Thyroid gland (tissue), 4 donors: ENCODE measurements around the gene ZNF207. TPM values are rescaled to one million over a fixed set of nuclear protein-coding genes. Genes with fewer than 3 reads are reported as not detected.

ENCODE experiments used
- DNase-seq, 2 donors: peaks; one replicate each; pipeline ENCODE4 v3.0.0-alpha.2; 2019
- H3K27ac ChIP-seq, 3 donors: fragments of 200-600 bp; sonication (generic); 1 replicate in 2 of 3; 2 replicates in 1 of 3; pipeline ENCODE4 v1.5.1; 2016 to 2019; ENCODE audit warnings: mild to moderate bottlenecking in 1 of 3, moderate library complexity in 1 of 3
- H3K27me3 ChIP-seq: fragments of 200-600 bp; sonication (generic); one replicate; pipeline ENCODE4 v1.5.1; 2019
- H3K36me3 ChIP-seq, 2 donors: fragments of 200-600 bp; sonication (generic); one replicate each; pipeline ENCODE4 v1.5.1; 2016 to 2019
- H3K4me1 ChIP-seq, 2 donors: fragments of 200-600 bp; sonication (generic); one replicate each; pipeline ENCODE4 v1.5.1; 2017 to 2019
- H3K4me3 ChIP-seq, 3 donors: fragments of 200-600 bp; sonication (generic); replicated peaks in 1 of 3; 1 replicate in 2 of 3; 2 replicates in 1 of 3; pipeline ENCODE4 v1.5.1; 2016; ENCODE audit warnings: mild to moderate bottlenecking in 1 of 3
- H3K9me3 ChIP-seq: fragments of 200-600 bp; sonication (generic); one replicate; pipeline ENCODE4 v1.5.1; 2017
- POLR2A ChIP-seq, 2 donors: fragments of 450-650 bp; IDR thresholded peaks; one replicate each; pipeline ENCODE4 v1.6.1; 2017; ENCODE audit warnings: antibody characterized with exemption in 2 of 2, mild to moderate bottlenecking in 2 of 2, moderate library complexity in 1 of 2
- WGBS, 2 donors: methylation state at CpG; one replicate each; pipeline ENCODE4 v1.1.5; 2017; 5-methylcytosine and 5-hydroxymethylcytosine counted together
- intact Hi-C: fragments of 100-400 bp; cut with DNase I; formaldehyde crosslinking; loops from one replicate; pipeline ENCODE4 v1.15.1; 2023
- total RNA-seq, 4 donors: library from RNA; depleted of rRNA; stranded (reverse); fragments of >200 nt; gene quantifications; one replicate each; pipeline ENCODE4 v1.2.3, GENCODE V29; 2016
- TF ChIP-seq, protein P1 (sequence below), 6 experiments: fragments of 200-600 bp in 3 of 6; fragments of 450-650 bp in 3 of 6; sonication (generic) in 3 of 6; IDR thresholded peaks; one replicate each; pipeline ENCODE4 v1.5.1; 2016 to 2019; ENCODE audit warnings: antibody characterized with exemption in 6 of 6, mild to moderate bottlenecking in 2 of 6, inconsistent platforms in 1 of 6, moderate library complexity in 1 of 6

ZNF207 gene
- total RNA-seq, 4 donors from 2014 or later, result 155 to 218 (median 194) TPM

DNA sequence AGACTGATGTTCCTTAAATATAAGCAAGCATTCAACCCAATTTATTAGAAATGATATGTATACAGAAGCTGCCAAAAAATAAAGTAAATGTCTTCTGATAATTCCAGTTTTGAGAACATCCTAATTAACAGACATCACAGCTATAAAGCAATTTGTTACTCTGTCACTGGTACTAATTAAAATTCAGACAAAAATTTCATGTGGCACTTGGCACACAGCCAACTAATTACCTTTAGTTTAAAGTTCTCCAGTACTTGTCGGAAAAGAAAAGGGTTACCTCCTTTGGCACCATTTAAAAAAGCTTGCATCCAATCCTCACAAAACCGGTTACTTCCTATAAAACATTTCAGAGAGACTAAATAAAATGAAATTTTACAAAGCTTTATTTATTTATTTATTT lies 16.8 kb upstream of the ZNF207 start:
- Histone ChIP-seq H3K27ac (no peak overlapping the region), H3K36me3 (peaks cover 11 to 19% of the 10 kb centered on the region in 2 donors), H3K4me1 (no peaks in the 10 kb centered on the region), H3K27me3 (no peaks in the 10 kb centered on the region), H3K9me3 (no peaks in the 10 kb centered on the region), H3K4me3 (no peak overlapping the region)
- no peak for DNase-seq
- intact Hi-C loops, result no loop called here
- TF ChIP-seq, protein P1, sequence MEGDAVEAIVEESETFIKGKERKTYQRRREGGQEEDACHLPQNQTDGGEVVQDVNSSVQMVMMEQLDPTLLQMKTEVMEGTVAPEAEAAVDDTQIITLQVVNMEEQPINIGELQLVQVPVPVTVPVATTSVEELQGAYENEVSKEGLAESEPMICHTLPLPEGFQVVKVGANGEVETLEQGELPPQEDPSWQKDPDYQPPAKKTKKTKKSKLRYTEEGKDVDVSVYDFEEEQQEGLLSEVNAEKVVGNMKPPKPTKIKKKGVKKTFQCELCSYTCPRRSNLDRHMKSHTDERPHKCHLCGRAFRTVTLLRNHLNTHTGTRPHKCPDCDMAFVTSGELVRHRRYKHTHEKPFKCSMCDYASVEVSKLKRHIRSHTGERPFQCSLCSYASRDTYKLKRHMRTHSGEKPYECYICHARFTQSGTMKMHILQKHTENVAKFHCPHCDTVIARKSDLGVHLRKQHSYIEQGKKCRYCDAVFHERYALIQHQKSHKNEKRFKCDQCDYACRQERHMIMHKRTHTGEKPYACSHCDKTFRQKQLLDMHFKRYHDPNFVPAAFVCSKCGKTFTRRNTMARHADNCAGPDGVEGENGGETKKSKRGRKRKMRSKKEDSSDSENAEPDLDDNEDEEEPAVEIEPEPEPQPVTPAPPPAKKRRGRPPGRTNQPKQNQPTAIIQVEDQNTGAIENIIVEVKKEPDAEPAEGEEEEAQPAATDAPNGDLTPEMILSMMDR (IDR thresholded peaks at IDR 0.05), result no peak
- TF ChIP-seq POLR2A (IDR thresholded peaks at IDR 0.05), result no peak
- 92 to 95% methylated on average over 2 of the region's 2 CpGs for WGBS, 2 donors

DNA sequence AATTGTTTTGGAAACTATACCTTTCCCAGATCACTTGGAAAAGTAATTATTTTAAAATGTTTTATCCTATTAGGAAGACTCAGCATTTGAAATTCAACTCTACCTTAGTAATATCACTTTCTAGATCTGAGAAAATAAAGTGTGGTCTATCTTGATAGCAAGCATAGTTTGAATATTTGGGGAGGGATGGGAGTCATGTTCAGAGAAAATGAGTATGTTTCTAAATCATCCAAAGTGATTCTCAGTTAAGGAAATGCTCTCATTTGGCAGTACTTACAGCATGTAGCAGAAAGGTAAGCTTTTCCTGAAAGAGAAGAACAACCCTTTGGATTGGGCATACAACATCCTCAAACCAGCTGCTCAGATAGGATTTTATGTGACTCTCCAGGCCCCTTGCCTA lies 14.9 kb upstream of the ZNF207 start:
- Histone ChIP-seq H3K36me3 (peaks cover 11 to 19% of the 10 kb centered on the region in 2 donors), H3K4me3 (no peak overlapping the region), H3K27me3 (no peaks in the 10 kb centered on the region), H3K27ac (no peak overlapping the region), H3K4me1 (no peaks in the 10 kb centered on the region), H3K9me3 (no peaks in the 10 kb centered on the region)
- intact Hi-C loops, result no loop called here
- TF ChIP-seq, protein P1 (IDR thresholded peaks at IDR 0.05), result no peak
- TF ChIP-seq POLR2A (IDR thresholded peaks at IDR 0.05), result no peak
- DNase-seq, result no peak

DNA sequence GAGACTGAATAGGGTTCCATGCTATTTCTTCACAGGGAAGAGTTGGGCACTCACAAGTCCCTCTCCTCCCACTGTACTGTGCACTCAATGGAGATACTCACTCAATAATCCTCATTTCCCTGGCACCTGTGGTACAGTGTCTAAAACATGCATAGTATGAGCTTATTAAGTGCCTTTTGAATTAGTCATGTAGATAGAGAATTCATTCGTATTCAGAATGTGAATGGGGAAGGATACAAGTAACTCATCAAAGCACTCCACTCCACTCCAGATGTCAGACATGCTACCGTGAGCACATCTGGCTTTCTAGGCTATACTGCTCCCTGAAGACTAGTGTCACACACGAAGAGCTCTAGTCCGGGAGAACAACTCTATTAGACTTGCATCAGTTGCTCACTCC lies 14.3 kb upstream of the ZNF207 start:
- WGBS, 2 donors, result 83 to 84% methylated on average over 4 of the region's 4 CpGs
- no peak for DNase-seq
- TF ChIP-seq POLR2A (IDR thresholded peaks at IDR 0.05), result no peak
- TF ChIP-seq, protein P1 (IDR thresholded peaks at IDR 0.05), result no peak
- Histone ChIP-seq H3K36me3 (peaks cover 11 to 19% of the 10 kb centered on the region in 2 donors), H3K9me3 (no peaks in the 10 kb centered on the region), H3K27me3 (no peaks in the 10 kb centered on the region), H3K27ac (no peak overlapping the region), H3K4me1 (no peaks in the 10 kb centered on the region), H3K4me3 (no peak overlapping the region)
- intact Hi-C loops, result no loop called here

DNA sequence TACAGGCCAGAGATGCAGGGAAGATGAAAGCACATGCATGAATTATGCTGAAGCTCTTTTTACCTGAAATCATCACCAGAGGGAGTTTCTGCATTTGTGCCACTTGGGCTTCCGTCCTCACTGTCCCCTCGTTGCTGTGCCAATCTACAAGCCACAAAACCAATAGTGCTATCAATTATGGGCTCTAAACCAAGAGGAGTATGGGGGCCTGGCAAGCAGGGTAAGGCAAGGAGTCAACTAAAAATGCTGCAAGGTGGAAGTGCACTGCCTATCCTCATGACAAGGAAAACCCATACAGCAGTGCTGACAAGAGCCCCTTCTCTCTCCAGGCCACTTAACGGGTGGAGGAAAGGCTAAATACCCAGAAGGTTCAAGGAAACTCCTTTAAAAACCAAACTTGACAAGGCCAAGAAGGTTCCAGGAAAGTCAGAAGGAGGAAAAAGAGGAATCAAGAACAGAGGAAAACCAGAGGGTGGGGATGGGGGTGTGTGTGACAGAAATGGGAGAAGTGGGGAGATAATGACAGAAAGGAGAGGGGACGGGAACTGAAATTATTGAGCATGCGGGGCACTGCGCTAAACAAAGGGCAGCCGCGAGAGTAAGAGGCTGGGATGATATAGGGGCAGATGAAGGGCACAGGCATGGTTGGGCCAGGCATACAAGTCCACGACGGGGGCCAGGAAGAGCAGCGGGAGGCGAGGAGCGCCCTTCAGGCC lies 8.7 kb upstream of the ZNF207 start:
- TF ChIP-seq, protein P1 (IDR thresholded peaks at IDR 0.05), result no peak
- no peak for TF ChIP-seq POLR2A (IDR thresholded peaks at IDR 0.05)
- Histone ChIP-seq H3K36me3 (peaks cover 6 to 10% of the 10 kb centered on the region in 2 donors), H3K9me3 (no peaks in the 10 kb centered on the region), H3K27ac (peak overlapping the region in 2 of 3 donors; percentile 72), H3K27me3 (no peaks in the 10 kb centered on the region), H3K4me1 (peaks cover 5 to 9% of the 10 kb centered on the region in 2 donors), H3K4me3 (peak overlapping the region in 2 of 3 donors; percentile 11 to 51)
- intact Hi-C loops, result no loop called here
- WGBS, 2 donors, result 4 to 7% methylated on average over 13 of the region's 13 CpGs
- DNase-seq, result peak; percentile 17 to 20

DNA sequence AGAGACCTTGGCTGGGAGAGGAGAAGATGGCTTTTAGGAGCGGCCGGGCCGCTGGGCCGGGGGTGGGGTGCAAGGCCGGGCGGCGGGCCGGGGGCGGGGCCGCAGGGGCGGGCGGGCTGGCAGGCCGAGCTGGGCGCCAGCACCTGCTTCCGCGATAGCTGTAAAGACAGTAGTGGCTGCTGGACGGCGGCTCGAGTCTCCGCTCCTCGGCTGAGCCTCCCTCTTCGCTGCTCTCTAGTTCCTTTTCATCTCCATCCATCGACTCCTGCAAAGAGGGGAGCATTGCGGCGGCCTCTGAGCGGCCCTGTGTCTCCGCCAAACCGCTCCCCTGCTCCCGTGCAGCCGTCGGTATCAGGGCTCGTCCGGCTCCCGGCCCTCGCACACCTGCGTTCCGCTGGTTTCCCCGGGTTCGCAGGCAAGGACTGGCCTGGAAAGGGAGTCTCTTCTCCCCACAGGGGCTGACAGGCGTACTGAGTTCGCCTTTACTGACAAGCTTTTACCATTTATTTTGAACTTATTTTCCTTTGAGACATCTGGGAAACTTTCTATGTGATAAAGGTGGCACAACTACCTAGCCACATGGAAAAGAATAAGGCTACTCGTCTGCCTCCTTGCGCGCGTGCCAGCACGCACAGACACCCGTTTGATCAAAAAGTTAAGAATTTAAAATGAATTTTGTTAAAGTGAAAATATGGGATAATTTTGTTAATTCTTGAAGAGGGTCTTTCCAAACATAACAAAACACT lies 7.9 kb upstream of the ZNF207 start, which contains the start of gene C17orf75:
TSS of gene C17orf75 (minus strand) at position 317 of the 746 bp plus-strand sequence. CDS start at position 283, 34 bp downstream.
- peaks cover 6 to 7% of the 10 kb centered on the region in 2 donors for H3K36me3 ChIP-seq
- H3K4me1 ChIP-seq, result peaks cover 5 to 9% of the 10 kb centered on the region in 2 donors
- H3K4me3 ChIP-seq, result peak within 1 kb of the TSS; percentile 11 to 51 (median 34)
- DNase-seq, result peak; percentile 75 to 77
- no peaks in the 10 kb centered on the region for H3K9me3 ChIP-seq
- 8 to 9% methylated on average over 27 to 32 of the region's 47 CpGs for WGBS, 2 donors
- TF ChIP-seq POLR2A (IDR thresholded peaks at IDR 0.05), result peak in 1 of 2 donors; percentile 57
- TF ChIP-seq, protein P1 (IDR thresholded peaks at IDR 0.05), result no peak
- H3K27ac ChIP-seq, result peak within 1 kb of the TSS; percentile 65 to 72 (median 72)
- intact Hi-C loops, result no loop called here
- H3K27me3 ChIP-seq, result no peaks in the 10 kb centered on the region
